ENCODE measurements around the gene DTNB. TPM values are rescaled to one million over a fixed set of nuclear protein-coding genes. Genes with fewer than 3 reads are reported as not detected.

The DTNB gene
- polyA plus RNA-seq, 1 donor from 2014 or later = 22.5 TPM

- no peak overlapping the region for H3K4me2 ChIP-seq (ENCODE audit: low read length)
- no peak overlapping the region for H3K27ac ChIP-seq (ENCODE audit: low read length)
- no peaks in the 10 kb centered on the region for H3K9me2 ChIP-seq (ENCODE audit: insufficient read depth, low read length)
- no peaks in the 10 kb centered on the region for H3K79me2 ChIP-seq (replicated peaks; ENCODE audit: insufficient read depth, low read length)
- H3K4me3 ChIP-seq (ENCODE audit: low read length) = no peak overlapping the region
- no peak overlapping the region for H2AFZ ChIP-seq (ENCODE audit: low read depth, low read length)
- TF ChIP-seq CTCF (IDR thresholded peaks at IDR 0.05; ENCODE audit: poor library complexity, severe bottlenecking) = no peak
- no peak for TF ChIP-seq TAF1 (IDR thresholded peaks at IDR 0.05; ENCODE audit: low read depth)
- no peak for TF ChIP-seq POLR2AphosphoS5 (IDR thresholded peaks at IDR 0.05)
- TF ChIP-seq EP300 (conservative IDR thresholded peaks at IDR 0.05; ENCODE audit: poor library complexity, severe bottlenecking) = no peak
- no peak for TF ChIP-seq EZH2 (IDR thresholded peaks at IDR 0.05; ENCODE audit: borderline replicate concordance, insufficient read depth, low read length, poor library complexity, severe bottlenecking)
- TF ChIP-seq MXI1 (conservative IDR thresholded peaks at IDR 0.05; ENCODE audit: poor library complexity, severe bottlenecking) = no peak
- TF ChIP-seq SMC3 (conservative IDR thresholded peaks at IDR 0.05; ENCODE audit: poor library complexity) = no peak
- no peak for TF ChIP-seq REST (IDR thresholded peaks at IDR 0.05; ENCODE audit: borderline replicate concordance)
- TF ChIP-seq RAD21 (conservative IDR thresholded peaks at IDR 0.05) = no peak
- H3K9me3 ChIP-seq (ENCODE audit: low read length) = no peaks in the 10 kb centered on the region
- no peaks in the 10 kb centered on the region for H4K20me1 ChIP-seq (ENCODE audit: insufficient read depth)
- no peaks in the 10 kb centered on the region for H3K36me3 ChIP-seq (ENCODE audit: insufficient read depth, low read length)
- no peak overlapping the region for H3K9ac ChIP-seq (ENCODE audit: low read length)
- no peaks in the 10 kb centered on the region for H3F3A ChIP-seq (ENCODE audit: insufficient read depth, low read length, poor library complexity, severe bottlenecking)
- H3K27me3 ChIP-seq (ENCODE audit: insufficient read depth, low read depth, low read length) = no peaks in the 10 kb centered on the region
Observed at GRCh38 chr2:25462021-25462420, 211.4 kb downstream of the DTNB start.

- Histone ChIP-seq H3K79me2 (replicated peaks; ENCODE audit: insufficient read depth, low read length) (no peaks in the 10 kb centered on the region), H2AFZ (ENCODE audit: low read depth, low read length) (no peak overlapping the region), H3K27me3 (ENCODE audit: insufficient read depth, low read depth, low read length) (no peaks in the 10 kb centered on the region), H3K4me2 (ENCODE audit: low read length) (no peak overlapping the region), H3K9ac (ENCODE audit: low read length) (no peak overlapping the region), H3K9me2 (ENCODE audit: insufficient read depth, low read length) (no peaks in the 10 kb centered on the region), H3K27ac (ENCODE audit: low read length) (no peak overlapping the region), H3K4me3 (ENCODE audit: low read length) (no peak overlapping the region), H3K9me3 (ENCODE audit: low read length) (no peaks in the 10 kb centered on the region), H4K20me1 (ENCODE audit: insufficient read depth) (no peaks in the 10 kb centered on the region), H3K36me3 (ENCODE audit: insufficient read depth, low read length) (no peaks in the 10 kb centered on the region), H3F3A (ENCODE audit: insufficient read depth, low read length, poor library complexity, severe bottlenecking) (no peaks in the 10 kb centered on the region)
- TF ChIP-seq CTCF (IDR thresholded peaks at IDR 0.05; ENCODE audit: poor library complexity, severe bottlenecking) (no peak), RAD21 (conservative IDR thresholded peaks at IDR 0.05) (no peak), POLR2AphosphoS5 (IDR thresholded peaks at IDR 0.05) (no peak), MXI1 (conservative IDR thresholded peaks at IDR 0.05; ENCODE audit: poor library complexity, severe bottlenecking) (no peak), EP300 (conservative IDR thresholded peaks at IDR 0.05; ENCODE audit: poor library complexity, severe bottlenecking) (no peak), EZH2 (IDR thresholded peaks at IDR 0.05; ENCODE audit: borderline replicate concordance, insufficient read depth, low read length, poor library complexity, severe bottlenecking) (no peak), SMC3 (conservative IDR thresholded peaks at IDR 0.05; ENCODE audit: poor library complexity) (no peak), TAF1 (IDR thresholded peaks at IDR 0.05; ENCODE audit: low read depth) (no peak), REST (IDR thresholded peaks at IDR 0.05; ENCODE audit: borderline replicate concordance) (no peak)
Observed at GRCh38 chr2:25460261-25460905, 213.0 kb downstream of the DTNB start.
